ENCODE data around the gene TMEM178B. TPM values are rescaled to one million over a fixed set of nuclear protein-coding genes. Genes with fewer than 3 reads are reported as not detected.

TMEM178B gene
- total and polyA plus RNA-seq, 10 of the 15 experiments (the other 5 are each of a cell fraction or from before 2014, with no cell fraction given), result 0.01 to 1.1 (median 0.04) TPM; not detected in 2

- H3K4me3 ChIP-seq, result no peak overlapping the region
- WGBS (ENCODE audit: insufficient coverage, insufficient replicate concordance, low lambda C conversion rate, missing lambda C conversion rate), result 39% methylated on average over 8 of the region's 8 CpGs
- TF ChIP-seq, protein P1, sequence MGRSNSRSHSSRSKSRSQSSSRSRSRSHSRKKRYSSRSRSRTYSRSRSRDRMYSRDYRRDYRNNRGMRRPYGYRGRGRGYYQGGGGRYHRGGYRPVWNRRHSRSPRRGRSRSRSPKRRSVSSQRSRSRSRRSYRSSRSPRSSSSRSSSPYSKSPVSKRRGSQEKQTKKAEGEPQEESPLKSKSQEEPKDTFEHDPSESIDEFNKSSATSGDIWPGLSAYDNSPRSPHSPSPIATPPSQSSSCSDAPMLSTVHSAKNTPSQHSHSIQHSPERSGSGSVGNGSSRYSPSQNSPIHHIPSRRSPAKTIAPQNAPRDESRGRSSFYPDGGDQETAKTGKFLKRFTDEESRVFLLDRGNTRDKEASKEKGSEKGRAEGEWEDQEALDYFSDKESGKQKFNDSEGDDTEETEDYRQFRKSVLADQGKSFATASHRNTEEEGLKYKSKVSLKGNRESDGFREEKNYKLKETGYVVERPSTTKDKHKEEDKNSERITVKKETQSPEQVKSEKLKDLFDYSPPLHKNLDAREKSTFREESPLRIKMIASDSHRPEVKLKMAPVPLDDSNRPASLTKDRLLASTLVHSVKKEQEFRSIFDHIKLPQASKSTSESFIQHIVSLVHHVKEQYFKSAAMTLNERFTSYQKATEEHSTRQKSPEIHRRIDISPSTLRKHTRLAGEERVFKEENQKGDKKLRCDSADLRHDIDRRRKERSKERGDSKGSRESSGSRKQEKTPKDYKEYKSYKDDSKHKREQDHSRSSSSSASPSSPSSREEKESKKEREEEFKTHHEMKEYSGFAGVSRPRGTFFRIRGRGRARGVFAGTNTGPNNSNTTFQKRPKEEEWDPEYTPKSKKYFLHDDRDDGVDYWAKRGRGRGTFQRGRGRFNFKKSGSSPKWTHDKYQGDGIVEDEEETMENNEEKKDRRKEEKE (IDR thresholded peaks at IDR 0.05), result no peak
- TF ChIP-seq POLR2AphosphoS2 (IDR thresholded peaks at IDR 0.05; ENCODE audit: low read depth, low read length) (no peak), EZH2 (IDR thresholded peaks at IDR 0.05; ENCODE audit: borderline replicate concordance, control insufficient read depth, low read depth, low read length) (no peak), MYB (IDR thresholded peaks at IDR 0.05; ENCODE audit: borderline replicate concordance, low read depth, low read length) (no peak), SIN3A (IDR thresholded peaks at IDR 0.05; ENCODE audit: low read depth, low read length) (no peak), RCOR1 (conservative IDR thresholded peaks at IDR 0.05; ENCODE audit: low read depth, low read length) (no peak), NFIC (IDR thresholded peaks at IDR 0.05; ENCODE audit: low read depth, low read length) (no peak), EED (IDR thresholded peaks at IDR 0.05; ENCODE audit: low read depth) (no peak), TCF12 (IDR thresholded peaks at IDR 0.05; ENCODE audit: low read depth, low read length) (no peak), ESRRA (IDR thresholded peaks at IDR 0.05; ENCODE audit: low read length) (no peak), ZBTB11 (CRISPR knock-in tag; IDR thresholded peaks at IDR 0.05) (no peak), TBL1XR1 (IDR thresholded peaks at IDR 0.05; ENCODE audit: low read depth, low read length) (no peak)
- TF ChIP-seq, protein P2, sequence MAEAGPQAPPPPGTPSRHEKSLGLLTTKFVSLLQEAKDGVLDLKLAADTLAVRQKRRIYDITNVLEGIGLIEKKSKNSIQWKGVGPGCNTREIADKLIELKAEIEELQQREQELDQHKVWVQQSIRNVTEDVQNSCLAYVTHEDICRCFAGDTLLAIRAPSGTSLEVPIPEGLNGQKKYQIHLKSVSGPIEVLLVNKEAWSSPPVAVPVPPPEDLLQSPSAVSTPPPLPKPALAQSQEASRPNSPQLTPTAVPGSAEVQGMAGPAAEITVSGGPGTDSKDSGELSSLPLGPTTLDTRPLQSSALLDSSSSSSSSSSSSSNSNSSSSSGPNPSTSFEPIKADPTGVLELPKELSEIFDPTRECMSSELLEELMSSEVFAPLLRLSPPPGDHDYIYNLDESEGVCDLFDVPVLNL (IDR thresholded peaks at IDR 0.05; ENCODE audit: low read depth, low read length), result no peak
- TF ChIP-seq, protein P3, sequence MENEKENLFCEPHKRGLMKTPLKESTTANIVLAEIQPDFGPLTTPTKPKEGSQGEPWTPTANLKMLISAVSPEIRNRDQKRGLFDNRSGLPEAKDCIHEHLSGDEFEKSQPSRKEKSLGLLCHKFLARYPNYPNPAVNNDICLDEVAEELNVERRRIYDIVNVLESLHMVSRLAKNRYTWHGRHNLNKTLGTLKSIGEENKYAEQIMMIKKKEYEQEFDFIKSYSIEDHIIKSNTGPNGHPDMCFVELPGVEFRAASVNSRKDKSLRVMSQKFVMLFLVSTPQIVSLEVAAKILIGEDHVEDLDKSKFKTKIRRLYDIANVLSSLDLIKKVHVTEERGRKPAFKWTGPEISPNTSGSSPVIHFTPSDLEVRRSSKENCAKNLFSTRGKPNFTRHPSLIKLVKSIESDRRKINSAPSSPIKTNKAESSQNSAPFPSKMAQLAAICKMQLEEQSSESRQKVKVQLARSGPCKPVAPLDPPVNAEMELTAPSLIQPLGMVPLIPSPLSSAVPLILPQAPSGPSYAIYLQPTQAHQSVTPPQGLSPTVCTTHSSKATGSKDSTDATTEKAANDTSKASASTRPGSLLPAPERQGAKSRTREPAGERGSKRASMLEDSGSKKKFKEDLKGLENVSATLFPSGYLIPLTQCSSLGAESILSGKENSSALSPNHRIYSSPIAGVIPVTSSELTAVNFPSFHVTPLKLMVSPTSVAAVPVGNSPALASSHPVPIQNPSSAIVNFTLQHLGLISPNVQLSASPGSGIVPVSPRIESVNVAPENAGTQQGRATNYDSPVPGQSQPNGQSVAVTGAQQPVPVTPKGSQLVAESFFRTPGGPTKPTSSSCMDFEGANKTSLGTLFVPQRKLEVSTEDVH (IDR thresholded peaks at IDR 0.05; ENCODE audit: low read depth, partially characterized antibody), result no peak
Observed at GRCh38 chr7:141234335-141235105, 160.7 kb downstream of the TMEM178B start.

More at GRCh38 chr7:141234335-141235105, 160.7 kb downstream of the TMEM178B start:
- in situ Hi-C loops (cut with MboI) (no loop called here), intact Hi-C loops (cut with micrococcal nuclease; ENCODE audit: unreplicated experiment) (no loop called here)
- RAD21 ChIA-PET (ENCODE audit: unreplicated experiment), result no interaction called here
- no peaks in the 10 kb centered on the region for H3K36me3 ChIP-seq (ENCODE audit: control insufficient read depth in 2 of 2, insufficient read depth in 2 of 2, low read length in 1 of 2)
- H3K9me3 ChIP-seq (replicated peaks; ENCODE audit: control insufficient read depth, insufficient read depth, low read length), result no peaks in the 10 kb centered on the region
- no peaks in the 10 kb centered on the region for H4K20me1 ChIP-seq (ENCODE audit: control insufficient read depth, insufficient read depth)
- no peak for DNase-seq (ENCODE audit: low read depth, low spot score)
- CTCF ChIA-PET, result no interaction called here
- no peak overlapping the region for H2AFZ ChIP-seq (ENCODE audit: control insufficient read depth, low read depth, low read length)
- no TSS peak for BruUV-seq (replicated peaks)
- no peaks in the 10 kb centered on the region for H3K79me2 ChIP-seq (ENCODE audit: control insufficient read depth, insufficient read depth, low read length)
- no peak overlapping the region for H3K4me2 ChIP-seq (ENCODE audit: control insufficient read depth, insufficient read depth)
- no peaks in the 10 kb centered on the region; a peak in 1 of 4 replicates for H3K27me3 ChIP-seq (replicated peaks in 1 of 2; ENCODE audit: control insufficient read depth in 2 of 2, insufficient read depth in 2 of 2, low read length in 1 of 2)
- H3K9ac ChIP-seq (ENCODE audit: control insufficient read depth, insufficient read depth, low read length), result no peak overlapping the region
- SMC1A ChIA-PET (ENCODE audit: uncharacterized antibody, unreplicated experiment), result no interaction called here
- FAIRE-seq, result no peak
- H3K4me1 ChIP-seq (ENCODE audit: control insufficient read depth, insufficient read depth, low read length), result no peaks in the 10 kb centered on the region
- no peak overlapping the region for H3K27ac ChIP-seq (ENCODE audit: control insufficient read depth, insufficient read depth)
- ATAC-seq, result no peak
- POLR2A ChIA-PET, result no interaction called here

All from GM12878 (cell line).